RWPE2 (cell line): Measurements from ENCODE around the gene TMA7.

Source experiments
- ATAC-seq: fragments of 200-7000 bp; cut with Tn5 transposase; 3 replicates; pipeline ENCODE4 v1.9.1; 2021; ENCODE audit warnings: low read depth
- DNase-seq: peaks from one replicate; pipeline ENCODE4 v3.0.0-alpha.2; 2020; ENCODE audit warnings: low spot score
- H3K27ac ChIP-seq: fragments of 450-650 bp; 2 replicates; pipeline ENCODE4 v1.5.1; 2017; ENCODE audit warnings: mild to moderate bottlenecking; ENCODE audit not compliant: poor library complexity, severe bottlenecking
- H3K27me3 ChIP-seq: fragments of 250-450 bp; sonication (Bioruptor Pico); 2 replicates; pipeline ENCODE4 v1.5.1; 2021; ENCODE audit warnings: mild to moderate bottlenecking, moderate library complexity; ENCODE audit not compliant: insufficient read depth, poor library complexity, severe bottlenecking
- H3K36me3 ChIP-seq: fragments of 250-450 bp; sonication (Bioruptor Pico); 2 replicates; pipeline ENCODE4 v1.5.1; 2020; ENCODE audit warnings: low read depth, mild to moderate bottlenecking, moderate library complexity
- H3K4me1 ChIP-seq: fragments of 250-450 bp; sonication (Bioruptor Pico); 2 replicates; pipeline ENCODE4 v1.5.1; 2021; ENCODE audit warnings: mild to moderate bottlenecking, moderate library complexity; ENCODE audit not compliant: insufficient read depth, poor library complexity, severe bottlenecking
- H3K4me3 ChIP-seq: fragments of 250-450 bp; sonication (Bioruptor Pico); 2 replicates; pipeline ENCODE4 v1.5.1; 2021; ENCODE audit warnings: mild to moderate bottlenecking, moderate library complexity; ENCODE audit not compliant: severe bottlenecking
- H3K9me3 ChIP-seq: fragments of 250-450 bp; sonication (Bioruptor Pico); 2 replicates; pipeline ENCODE4 v1.5.1; 2021; ENCODE audit warnings: mild to moderate bottlenecking, moderate library complexity; ENCODE audit not compliant: severe bottlenecking
- TF ChIP-seq, protein P1 (sequence below): fragments of 450-650 bp; IDR thresholded peaks from one replicate; pipeline ENCODE4 v1.5.1; 2017; ENCODE audit warnings: mild to moderate bottlenecking, moderate library complexity; ENCODE audit not compliant: poor library complexity, severe bottlenecking

Gene TMA7

DNA sequence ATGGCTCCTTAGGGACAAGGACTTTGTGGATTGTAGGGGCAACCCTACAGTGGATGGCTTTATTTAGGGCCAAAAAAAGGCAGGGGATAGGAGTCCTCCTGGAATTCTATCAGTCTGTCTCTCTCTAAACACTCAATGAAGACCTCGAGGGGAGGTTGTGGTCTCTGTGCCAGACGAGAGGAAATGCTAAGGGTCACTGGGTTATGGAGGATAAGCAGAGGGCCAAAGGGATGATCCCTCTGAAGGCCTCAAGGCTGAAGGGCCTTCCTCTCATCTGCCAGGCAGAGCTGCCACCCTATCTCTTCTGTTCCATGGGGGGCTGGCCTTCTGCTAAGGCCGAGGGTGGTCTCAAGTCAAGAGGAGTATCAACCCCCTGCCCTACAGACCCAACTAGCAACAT is 37.1 kb upstream of the TMA7 start:
- TF ChIP-seq, protein P1, sequence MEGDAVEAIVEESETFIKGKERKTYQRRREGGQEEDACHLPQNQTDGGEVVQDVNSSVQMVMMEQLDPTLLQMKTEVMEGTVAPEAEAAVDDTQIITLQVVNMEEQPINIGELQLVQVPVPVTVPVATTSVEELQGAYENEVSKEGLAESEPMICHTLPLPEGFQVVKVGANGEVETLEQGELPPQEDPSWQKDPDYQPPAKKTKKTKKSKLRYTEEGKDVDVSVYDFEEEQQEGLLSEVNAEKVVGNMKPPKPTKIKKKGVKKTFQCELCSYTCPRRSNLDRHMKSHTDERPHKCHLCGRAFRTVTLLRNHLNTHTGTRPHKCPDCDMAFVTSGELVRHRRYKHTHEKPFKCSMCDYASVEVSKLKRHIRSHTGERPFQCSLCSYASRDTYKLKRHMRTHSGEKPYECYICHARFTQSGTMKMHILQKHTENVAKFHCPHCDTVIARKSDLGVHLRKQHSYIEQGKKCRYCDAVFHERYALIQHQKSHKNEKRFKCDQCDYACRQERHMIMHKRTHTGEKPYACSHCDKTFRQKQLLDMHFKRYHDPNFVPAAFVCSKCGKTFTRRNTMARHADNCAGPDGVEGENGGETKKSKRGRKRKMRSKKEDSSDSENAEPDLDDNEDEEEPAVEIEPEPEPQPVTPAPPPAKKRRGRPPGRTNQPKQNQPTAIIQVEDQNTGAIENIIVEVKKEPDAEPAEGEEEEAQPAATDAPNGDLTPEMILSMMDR, result no peak
- DNase-seq, result no peak
- H3K27me3 ChIP-seq, result no peaks in the 10 kb centered on the region
- H3K36me3 ChIP-seq, result peaks cover 57% of the 10 kb centered on the region
- no peaks in the 10 kb centered on the region for H3K9me3 ChIP-seq
- H3K27ac ChIP-seq, result peak overlapping the region; percentile 88
- no peak overlapping the region for H3K4me3 ChIP-seq
- ATAC-seq, result no peak
- peaks cover 15% of the 10 kb centered on the region for H3K4me1 ChIP-seq

DNA sequence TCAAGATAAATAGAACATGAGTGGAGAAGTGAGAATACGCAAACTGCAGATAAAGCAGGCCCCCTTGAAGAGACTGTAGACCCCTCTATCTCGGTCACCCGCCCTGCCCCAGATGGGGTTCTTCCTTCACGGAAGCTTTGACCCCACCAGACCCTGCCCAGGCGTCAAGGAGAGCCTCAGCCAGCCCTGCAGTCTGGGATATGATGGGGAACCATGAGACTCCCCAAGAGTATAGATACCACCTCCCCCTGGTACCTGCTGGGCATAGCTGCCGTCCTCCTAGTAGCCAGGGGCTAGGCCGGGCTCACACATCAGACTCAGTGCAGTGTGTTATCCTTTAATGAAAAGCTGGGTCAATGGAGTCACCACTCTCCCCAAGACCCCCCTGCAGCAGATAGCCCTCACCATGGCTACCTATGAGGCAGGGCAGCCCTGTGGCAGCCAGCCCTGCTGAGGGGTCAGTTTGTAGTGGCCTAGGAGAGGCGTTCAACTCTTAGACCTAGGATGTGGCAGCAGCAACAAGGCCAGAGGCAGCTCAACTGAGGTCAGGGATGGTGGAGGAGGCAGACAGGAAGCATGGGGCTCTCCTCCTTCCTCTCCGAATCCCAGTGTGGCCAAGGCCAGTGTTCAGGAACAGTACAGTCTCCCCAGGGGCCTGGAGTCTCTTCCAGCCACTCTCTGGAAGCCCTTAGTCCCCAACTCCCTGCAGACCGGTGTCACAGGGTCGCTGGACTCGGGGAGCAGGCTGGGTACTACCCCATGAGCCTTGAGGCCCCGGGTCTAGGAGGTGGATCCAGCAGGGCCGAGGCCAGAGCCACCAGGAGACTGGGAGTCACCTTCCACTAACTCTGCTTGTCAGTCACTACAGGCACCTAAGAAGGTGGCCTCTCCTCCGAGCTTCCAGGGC is 36.3 kb upstream of the TMA7 start:
- peaks cover 66% of the 10 kb centered on the region for H3K36me3 ChIP-seq
- H3K4me1 ChIP-seq, result peaks cover 15% of the 10 kb centered on the region
- ATAC-seq, result no peak
- H3K9me3 ChIP-seq, result no peaks in the 10 kb centered on the region
- no peak overlapping the region for H3K4me3 ChIP-seq
- TF ChIP-seq, protein P1, result no peak
- H3K27ac ChIP-seq, result peak overlapping the region; percentile 26
- H3K27me3 ChIP-seq, result no peaks in the 10 kb centered on the region
- peak; percentile 44 for DNase-seq

DNA sequence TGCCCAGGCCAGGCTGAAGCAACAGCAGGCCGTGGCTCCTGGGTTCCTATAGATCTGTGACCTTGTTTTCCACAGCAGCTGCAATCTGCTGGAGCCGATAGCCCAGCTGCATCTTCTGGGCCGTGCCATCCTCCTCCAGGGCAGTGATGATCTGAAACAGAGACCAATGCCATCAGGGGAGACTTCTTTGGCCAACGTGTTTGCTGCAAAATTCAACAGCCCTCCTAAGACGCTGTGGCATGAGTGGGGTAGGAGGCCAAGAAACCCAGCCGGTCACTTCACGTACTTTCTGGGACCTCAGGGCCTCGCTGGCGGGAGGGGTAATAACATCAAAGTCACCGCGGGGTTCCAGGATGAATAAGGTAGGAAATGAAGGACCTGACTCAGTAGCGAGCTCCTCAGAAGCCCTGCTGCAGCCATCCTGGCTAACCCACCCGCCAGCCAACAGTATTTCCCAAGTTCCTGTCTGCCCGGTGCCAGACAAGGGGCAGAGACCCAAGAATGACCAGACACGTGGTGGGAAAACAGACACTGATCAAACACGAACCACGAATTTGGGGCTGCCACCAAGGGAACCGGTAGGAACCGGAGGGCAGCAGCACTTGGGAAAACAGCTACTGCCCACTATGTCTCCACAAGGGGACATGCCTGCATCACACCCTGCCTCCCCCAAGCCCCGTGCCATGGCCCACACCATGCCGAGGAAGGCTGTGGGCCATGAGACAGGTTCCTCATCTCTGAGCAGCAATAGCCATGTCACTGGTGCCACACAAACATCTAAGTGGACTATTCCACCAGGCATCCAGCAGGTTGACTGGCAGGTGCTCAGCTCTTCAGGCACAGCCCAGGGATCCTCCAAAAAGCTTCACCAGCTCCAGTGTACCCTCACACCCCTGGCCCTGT is 35.4 kb upstream of the TMA7 start:
- H3K4me1 ChIP-seq, result peaks cover 15% of the 10 kb centered on the region
- DNase-seq (no peak), ATAC-seq (no peak)
- peaks cover 75% of the 10 kb centered on the region for H3K36me3 ChIP-seq
- H3K4me3 ChIP-seq, result no peak overlapping the region
- TF ChIP-seq, protein P1, result no peak
- no peaks in the 10 kb centered on the region for H3K9me3 ChIP-seq
- H3K27me3 ChIP-seq, result no peaks in the 10 kb centered on the region
- peak overlapping the region; percentile 26 for H3K27ac ChIP-seq

DNA sequence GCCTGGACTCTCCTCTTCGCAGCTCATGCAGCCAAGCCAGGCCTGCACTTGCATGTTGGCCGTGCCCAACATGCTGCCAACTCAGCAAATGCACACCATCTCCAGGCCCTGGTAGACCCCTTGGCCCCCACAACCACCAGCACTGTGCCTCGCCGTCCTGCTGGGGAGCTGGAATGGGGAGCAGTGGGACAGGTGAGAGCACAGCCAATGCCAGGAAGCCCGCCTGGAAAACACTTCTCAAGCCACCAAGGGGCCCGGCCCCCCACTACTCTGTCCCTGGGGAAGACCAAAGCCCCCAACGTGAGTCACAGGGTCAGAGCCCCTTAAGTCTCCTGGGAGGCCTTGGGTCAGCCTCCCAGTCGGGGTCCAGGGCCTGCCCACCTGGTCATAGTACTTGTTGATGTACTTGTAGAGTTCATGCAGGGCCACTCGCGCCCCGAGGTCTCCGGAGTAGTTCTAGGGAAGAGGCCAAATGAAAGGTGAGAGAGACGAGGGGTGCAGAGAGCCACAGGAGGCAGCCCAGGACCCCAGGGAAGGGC is 34.6 kb upstream of the TMA7 start:
- no peak for ATAC-seq
- Histone ChIP-seq H3K36me3 (peaks cover 82% of the 10 kb centered on the region), H3K27ac (no peak overlapping the region), H3K27me3 (no peaks in the 10 kb centered on the region), H3K9me3 (no peaks in the 10 kb centered on the region), H3K4me1 (peaks cover 15% of the 10 kb centered on the region), H3K4me3 (no peak overlapping the region)
- TF ChIP-seq, protein P1, result no peak
- peak; percentile 54 for DNase-seq
